HL-60/S4 treated with retinoic acid at 250 ng/mL for 4 days and 3 days (cell line): ENCODE results near the gene OLFML2A.

Source experiments
- in situ Hi-C: fragments of 300-500 bp; cut with MboI; formaldehyde crosslinking; loops from 2 replicates; pipeline ENCODE4 v1.7.0; 2022; ENCODE audit warnings: low sequenced_read_pairs

Gene OLFML2A

DNA sequence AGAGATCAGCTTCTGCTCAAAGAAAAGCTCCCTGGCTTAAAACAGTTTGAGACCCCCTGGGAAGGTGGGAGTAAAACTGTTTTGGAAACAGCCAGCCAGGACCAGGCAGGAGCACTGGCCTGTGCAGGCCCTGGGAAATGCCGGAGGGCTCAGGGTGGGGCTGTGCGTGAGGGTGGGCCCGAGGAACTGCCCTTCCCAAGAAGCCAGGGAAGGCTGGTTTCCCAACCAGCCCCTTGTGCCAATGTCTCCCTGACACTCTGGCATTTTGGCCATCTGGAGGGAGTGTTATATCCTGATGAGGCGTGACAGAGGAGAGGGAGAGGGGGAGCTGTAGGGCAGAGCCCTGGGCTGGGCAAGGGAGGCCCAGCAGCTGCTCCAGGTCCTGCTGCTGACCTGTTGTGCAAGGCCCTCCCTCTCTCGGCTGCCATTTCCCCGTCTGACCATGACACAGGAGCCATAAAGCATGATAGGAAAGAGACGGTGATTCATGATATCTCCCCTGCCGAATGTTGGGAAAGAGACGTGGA is 16.1 kb downstream of the OLFML2A start:
- in situ Hi-C loops, result no loop called here

DNA sequence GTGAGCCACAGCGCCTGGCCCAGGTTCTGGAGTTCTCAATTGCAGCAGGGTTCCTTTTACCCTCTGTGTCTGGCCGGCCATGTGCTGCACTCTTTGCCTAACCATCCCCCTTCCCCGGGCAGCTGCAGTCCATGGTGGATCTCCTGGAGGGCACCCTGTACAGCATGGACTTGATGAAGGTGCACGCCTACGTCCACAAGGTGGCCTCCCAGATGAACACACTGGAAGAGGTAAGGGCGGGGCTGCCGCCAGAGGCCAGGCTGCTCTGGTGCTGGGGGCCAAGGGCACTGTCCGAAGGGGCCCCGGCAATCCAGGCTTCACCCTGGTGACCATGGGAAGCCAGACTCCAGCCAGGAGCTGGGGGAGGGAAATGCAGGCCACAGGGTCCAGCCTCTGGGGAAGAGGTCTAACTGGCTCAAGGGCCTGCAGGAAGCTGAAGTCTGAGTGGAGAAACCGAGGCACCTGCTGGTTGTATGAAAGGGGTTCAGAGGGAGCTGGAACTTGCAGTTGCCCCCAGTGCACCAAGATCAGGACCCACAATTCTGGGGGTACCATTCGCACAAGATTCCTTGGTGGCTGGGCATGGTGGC is 18.1 kb downstream of the OLFML2A start:
- in situ Hi-C loops, result no loop called here

GRCh38 chr9:124795881-124796431 is 19.0 kb downstream of the OLFML2A start:
- in situ Hi-C loops, result no loop called here

DNA sequence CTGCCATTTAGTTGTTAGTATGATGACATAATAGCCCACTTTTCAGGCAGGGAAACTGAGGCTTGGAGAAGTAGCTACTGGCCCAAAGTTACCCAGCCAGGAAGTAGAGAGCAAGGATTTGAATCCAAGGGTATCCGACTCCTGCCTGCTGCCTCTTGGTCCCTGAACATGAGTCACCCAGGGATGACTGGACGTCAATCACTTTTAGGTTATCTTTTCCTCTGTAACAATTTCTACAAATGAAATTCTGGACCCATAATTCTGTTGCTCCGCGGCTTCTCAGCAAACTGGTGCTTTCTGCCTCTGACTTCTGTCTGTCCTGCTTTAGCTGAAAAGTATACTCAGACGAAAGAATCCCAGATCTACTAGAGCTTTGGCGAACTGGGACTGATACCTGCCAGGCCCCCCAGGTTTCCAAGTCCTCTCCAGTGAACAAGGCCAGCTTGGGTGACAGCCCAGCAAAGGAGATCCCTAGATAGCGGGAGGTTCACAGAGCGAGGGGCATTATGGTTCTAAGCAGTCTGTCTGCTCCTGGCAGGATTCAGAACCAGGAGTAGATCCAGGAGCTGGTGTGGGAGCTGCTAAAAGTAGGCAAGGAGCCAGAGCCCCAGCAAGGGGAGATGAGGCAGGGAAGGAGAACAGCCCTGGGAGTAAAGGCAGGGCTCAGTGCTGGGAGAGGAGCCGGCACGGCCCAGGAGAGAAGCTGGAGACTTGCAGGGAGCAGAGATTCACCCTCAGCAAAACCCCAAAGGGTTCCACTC is 20.6 kb downstream of the OLFML2A start:
- in situ Hi-C loops, result no loop called here

DNA sequence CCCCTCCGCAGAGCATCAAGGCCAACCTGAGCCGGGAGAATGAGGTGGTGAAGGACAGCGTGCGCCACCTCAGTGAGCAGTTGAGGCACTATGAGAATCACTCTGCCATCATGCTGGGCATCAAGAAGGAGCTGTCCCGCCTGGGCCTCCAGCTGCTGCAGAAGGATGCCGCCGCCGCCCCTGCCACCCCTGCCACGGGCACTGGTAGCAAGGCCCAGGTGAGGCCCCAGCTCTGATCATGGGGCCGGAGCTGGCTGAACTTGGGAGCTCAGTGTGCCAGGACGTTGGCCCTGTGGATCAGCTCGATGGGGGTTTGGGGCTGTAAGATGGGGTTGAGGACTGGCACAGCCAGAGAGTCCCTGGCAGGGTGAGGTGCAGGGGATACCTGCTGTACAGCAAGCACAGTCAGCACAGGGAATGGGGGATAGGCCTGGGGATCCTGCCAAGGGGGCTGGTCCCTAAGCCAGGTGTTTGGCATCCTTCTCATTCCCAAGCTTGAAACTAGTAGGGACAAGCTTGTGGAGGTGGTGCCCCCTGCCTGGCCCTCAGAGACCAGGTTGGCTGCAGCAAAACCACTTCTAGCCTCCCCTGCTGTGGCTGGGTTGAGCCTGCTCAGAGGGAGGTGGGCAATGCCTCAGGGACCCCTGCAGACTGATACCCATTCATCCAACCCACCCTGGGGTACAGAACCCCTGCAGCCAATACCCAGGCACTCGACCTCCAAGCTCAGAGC is 22.5 kb downstream of the OLFML2A start:
- in situ Hi-C loops, result no loop called here

- in situ Hi-C loops, result no loop called here
These were observed 23.6 kb downstream of the OLFML2A start for GRCh38 chr9:124800306-124801259.

DNA sequence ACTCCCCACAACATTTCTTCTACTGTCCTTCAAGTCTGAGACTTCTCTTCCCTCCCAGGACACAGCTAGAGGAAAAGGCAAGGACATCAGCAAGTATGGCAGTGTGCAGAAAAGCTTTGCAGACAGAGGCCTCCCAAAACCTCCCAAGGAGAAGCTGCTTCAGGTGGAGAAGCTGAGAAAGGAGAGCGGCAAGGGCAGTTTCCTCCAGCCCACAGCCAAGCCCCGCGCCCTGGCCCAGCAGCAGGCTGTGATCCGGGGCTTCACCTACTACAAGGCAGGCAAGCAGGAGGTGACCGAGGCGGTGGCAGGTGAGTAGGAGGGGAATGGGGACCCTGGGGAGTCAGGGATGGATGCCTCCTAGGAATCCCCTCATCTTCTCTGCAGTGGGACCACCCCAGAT is 24.4 kb downstream of the OLFML2A start:
- in situ Hi-C loops, result no loop called here

DNA sequence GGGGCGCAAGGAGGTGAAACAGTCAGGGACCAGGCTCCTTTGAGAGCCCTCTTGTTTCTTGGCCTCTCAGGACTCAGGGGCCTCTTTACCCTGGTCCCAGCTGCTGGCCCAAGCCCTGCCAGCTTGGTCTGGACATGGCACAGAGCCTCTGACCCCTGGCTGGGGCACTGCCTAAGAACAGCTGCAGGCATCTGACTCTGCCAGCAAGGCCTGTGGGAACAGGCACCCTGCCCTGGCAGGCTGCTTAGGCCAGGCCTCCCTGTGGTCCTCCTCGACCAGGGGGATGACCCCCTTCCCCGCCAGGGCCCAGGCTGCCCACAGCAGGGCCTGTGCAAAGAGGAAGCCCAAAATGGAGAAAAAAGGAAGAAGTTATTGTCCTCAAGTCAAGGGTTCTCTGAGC is 25.5 kb downstream of the OLFML2A start:
- in situ Hi-C loops, result no loop called here

GRCh38 chr9:124803911-124804310 is 27.0 kb downstream of the OLFML2A start:
- in situ Hi-C loops, result no loop called here

DNA sequence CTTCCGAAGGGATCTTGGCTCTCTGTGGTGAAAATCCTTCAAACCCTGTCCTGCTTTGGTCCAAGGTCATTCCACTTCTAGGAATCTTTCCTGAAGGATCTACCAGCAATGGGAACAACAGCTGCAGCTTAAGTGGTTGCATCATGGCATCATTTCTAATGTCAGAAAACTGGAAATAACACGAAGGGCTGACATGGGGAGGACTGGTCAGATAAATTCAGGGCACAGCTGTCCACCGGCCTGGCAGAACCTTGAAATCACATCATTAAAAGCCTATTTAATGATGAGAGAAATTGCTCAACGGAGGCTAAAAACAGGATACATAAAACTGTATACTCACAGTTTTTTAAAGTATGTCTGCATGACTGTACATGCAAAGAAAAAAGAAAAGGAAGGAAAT is 28.3 kb downstream of the OLFML2A start:
- in situ Hi-C loops, result no loop called here

GRCh38 chr9:124808246-124808956 is 31.5 kb downstream of the OLFML2A start:
- in situ Hi-C loops, result no loop called here

GRCh38 chr9:124809211-124809610 is 32.3 kb downstream of the OLFML2A start:
- in situ Hi-C loops, result no loop called here

GRCh38 chr9:124809741-124810500 is 33.0 kb downstream of the OLFML2A start:
- in situ Hi-C loops, result no loop called here

DNA sequence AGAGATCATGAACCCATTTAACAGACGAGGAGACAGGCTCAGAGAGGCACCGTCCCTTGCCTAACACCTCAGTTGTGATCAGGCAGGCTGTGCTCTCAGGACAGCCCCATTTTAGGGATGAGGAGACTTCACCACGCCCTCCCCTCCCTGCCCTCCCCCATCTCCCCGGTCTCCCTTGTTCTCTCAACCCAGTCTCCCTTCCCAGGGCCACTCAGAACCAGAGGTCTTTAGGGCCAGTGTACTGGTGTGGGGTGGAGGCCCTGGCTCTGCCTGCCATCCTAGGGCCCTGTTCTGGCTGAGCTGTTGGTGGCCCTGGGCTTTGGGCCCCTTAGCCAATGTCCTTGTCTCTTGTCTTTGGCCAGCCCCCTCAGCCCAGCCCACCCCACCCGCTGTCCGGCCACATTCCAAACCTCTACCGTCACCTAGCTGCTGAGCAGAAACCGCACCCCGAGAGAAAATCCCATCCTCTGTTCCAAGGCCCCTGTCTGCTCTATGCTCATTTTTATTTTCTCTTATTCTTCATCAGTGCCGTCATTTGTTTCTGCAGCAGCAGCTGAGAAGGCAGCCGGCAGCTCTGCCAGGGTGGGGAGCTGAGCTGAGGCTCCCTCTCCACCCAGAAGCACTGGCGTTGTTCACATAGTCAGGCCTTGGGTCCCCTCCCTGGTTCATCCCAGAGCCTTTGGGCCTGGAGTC is 33.9 kb downstream of the OLFML2A start:
- in situ Hi-C loops, result no loop called here

DNA sequence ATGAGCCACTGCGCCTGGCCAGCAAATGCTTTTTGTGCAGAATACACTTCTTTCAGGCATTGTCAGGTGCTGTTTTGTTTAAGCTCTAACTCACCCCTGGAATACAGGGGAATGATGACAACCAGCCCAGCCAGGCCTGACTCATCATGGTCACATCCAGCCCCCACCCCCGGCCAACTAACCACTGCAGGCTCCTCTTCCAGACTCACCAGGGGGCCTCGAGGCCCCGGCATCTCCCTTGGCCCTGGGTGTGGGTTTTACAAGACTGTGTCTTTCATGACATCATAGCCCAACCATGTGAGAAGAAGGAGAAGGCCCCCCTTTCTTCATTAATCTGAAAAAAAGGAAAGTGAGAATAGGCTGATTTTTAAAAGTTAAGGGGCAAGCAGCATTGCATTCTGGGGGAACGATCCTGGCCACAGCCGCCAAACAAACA is 35.5 kb downstream of the OLFML2A start:
- in situ Hi-C loops, result no loop called here

DNA sequence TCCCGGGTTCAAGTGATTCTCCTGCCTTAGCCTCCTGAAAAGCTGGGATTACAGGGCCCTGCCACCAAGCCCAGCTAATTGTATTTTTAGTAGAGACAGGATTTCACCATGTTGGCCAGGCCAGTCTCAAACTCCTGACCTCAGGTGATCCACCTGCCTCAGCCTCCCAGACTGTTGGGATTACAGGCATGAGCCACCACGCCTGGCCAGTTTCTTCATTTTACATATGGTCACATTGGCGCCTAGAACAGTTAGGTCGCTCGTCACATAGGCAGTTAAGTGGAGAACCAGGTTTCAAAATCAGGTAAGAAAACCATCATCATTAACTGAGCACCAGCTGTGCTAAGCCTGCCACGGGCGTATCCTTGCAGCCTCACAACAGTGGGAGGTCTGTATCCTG is 36.1 kb downstream of the OLFML2A start:
- in situ Hi-C loops, result no loop called here

DNA sequence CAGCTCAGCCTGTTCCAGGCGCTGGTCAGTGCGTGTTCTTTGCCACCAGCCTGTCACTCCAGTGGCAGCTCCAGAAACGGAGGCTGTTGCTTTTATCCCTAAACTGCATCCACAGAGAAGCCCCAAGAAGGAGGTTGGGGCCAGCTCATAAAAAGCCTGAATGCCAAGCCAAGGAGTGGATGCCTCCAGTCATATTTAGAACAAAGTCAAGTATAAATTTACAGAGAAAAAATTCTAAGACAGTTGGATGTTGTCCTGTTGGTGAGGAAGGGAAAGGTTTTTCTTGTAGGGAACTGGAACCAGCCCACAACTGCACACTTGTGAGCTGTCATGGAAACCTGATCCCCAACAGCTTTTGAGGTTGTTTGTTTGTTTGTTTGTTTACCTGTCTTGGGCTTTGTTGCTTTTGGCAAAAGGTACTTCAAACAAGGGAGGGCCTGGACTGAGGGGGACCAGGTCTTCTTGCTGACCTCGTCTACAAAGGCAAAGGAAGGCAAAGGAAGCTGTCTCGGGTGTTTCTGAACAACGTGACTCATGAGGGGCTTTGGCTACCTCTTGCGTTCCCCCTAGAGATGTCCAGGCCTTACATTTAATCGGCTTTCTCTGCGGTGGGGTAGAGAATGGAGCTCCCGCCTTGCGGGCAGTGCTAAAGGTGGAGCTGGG is 36.7 kb downstream of the OLFML2A start:
- in situ Hi-C loops, result no loop called here

- in situ Hi-C loops, result no loop called here
These were observed 37.2 kb downstream of the OLFML2A start for GRCh38 chr9:124814164-124814535.
